HL-60 (cell line): Measurements from ENCODE around the gene TMC3.
"Not testable (repeated sequence)": the region's sequence is repeated elsewhere in the genome, so short reads cannot be mapped to it uniquely, and the experiment has no call there.

Experiments
- DNase-seq, 2 experiments: peaks; one replicate each; pipeline ENCODE4 v3.0.0-alpha.2; 2010 to 2020; ENCODE audit warnings: low read depth in 1 of 2, low spot score in 1 of 2
- H3K27ac ChIP-seq: fragments of 250-450 bp; sonication (Bioruptor Pico); replicated peaks from 2 replicates; pipeline ENCODE4 v1.5.1; 2020; ENCODE audit warnings: mild to moderate bottlenecking, moderate library complexity
- H3K27me3 ChIP-seq: fragments of 250-450 bp; sonication (Bioruptor Pico); 2 replicates; pipeline ENCODE4 v1.5.1; 2021; ENCODE audit warnings: mild to moderate bottlenecking, moderate library complexity; ENCODE audit not compliant: insufficient read depth, poor library complexity, severe bottlenecking
- H3K4me3 ChIP-seq: replicated peaks from 2 replicates; pipeline ENCODE4 v1.5.1; 2011; ENCODE audit warnings: mild to moderate bottlenecking, control low read depth, low read length; ENCODE audit not compliant: insufficient read depth
- GABPA ChIP-seq: IDR thresholded peaks from 2 replicates; pipeline ENCODE4 v1.6.1; 2012; ENCODE audit warnings: low read depth
- POLR2AphosphoS5 ChIP-seq: IDR thresholded peaks from 2 replicates; pipeline ENCODE4 v1.6.1; 2012; ENCODE audit warnings: low read depth
- REST ChIP-seq: IDR thresholded peaks from 2 replicates; pipeline ENCODE4 v1.6.1; 2012; ENCODE audit warnings: low read depth; ENCODE audit not compliant: insufficient replicate concordance
- SPI1 ChIP-seq: IDR thresholded peaks from 2 replicates; pipeline ENCODE4 v1.6.1; 2012; ENCODE audit warnings: low read depth, mild to moderate bottlenecking, borderline replicate concordance
- TF ChIP-seq, protein P1 (sequence below): IDR thresholded peaks from one replicate; pipeline ENCODE4 v1.5.1; 2011; ENCODE audit warnings: low read length, control low read depth, inconsistent platforms; ENCODE audit not compliant: insufficient read depth

TMC3 gene

DNA sequence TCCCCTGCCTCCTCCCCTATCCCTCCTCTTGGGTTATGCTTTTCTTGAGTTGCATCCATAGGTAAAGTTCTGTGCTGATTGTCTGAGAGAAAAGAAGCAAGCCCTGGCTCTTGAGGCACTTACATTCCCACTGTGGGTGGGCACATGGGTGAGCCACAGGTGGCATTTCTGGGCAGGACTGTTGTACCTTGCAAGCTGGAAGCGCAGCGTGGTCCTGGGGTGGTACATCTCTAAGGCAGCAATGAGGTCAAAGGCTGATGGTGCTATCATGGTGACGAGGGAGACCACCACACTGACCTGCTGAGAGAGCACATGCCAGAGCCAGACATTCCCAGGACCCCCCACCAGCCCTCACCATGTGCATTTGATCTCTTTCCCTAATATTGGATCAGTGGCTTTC, 24.7 kb downstream of the TMC3 start:
- H3K27ac ChIP-seq: no peak overlapping the region
- no peaks in the 10 kb centered on the region for H3K27me3 ChIP-seq
- H3K4me3 ChIP-seq: no peak overlapping the region
- DNase-seq: no peak
- no peak for TF ChIP-seq POLR2AphosphoS5
- TF ChIP-seq, protein P1, sequence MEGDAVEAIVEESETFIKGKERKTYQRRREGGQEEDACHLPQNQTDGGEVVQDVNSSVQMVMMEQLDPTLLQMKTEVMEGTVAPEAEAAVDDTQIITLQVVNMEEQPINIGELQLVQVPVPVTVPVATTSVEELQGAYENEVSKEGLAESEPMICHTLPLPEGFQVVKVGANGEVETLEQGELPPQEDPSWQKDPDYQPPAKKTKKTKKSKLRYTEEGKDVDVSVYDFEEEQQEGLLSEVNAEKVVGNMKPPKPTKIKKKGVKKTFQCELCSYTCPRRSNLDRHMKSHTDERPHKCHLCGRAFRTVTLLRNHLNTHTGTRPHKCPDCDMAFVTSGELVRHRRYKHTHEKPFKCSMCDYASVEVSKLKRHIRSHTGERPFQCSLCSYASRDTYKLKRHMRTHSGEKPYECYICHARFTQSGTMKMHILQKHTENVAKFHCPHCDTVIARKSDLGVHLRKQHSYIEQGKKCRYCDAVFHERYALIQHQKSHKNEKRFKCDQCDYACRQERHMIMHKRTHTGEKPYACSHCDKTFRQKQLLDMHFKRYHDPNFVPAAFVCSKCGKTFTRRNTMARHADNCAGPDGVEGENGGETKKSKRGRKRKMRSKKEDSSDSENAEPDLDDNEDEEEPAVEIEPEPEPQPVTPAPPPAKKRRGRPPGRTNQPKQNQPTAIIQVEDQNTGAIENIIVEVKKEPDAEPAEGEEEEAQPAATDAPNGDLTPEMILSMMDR: no peak
- no peak for TF ChIP-seq REST
- TF ChIP-seq GABPA: no peak
- TF ChIP-seq SPI1: no peak

GRCh38 chr15:81348691-81349090, 25.3 kb downstream of the TMC3 start:
- not testable (repeated sequence) for H3K27ac ChIP-seq, H3K4me3 ChIP-seq, DNase-seq, H3K27me3 ChIP-seq

GRCh38 chr15:81347910-81348309, 26.1 kb downstream of the TMC3 start:
- TF ChIP-seq GABPA: no peak
- no peak for TF ChIP-seq SPI1
- no peak for TF ChIP-seq POLR2AphosphoS5
- no peak for TF ChIP-seq REST
- TF ChIP-seq, protein P1: no peak
- DNase-seq: no peak
- Histone ChIP-seq H3K27me3 (no peaks in the 10 kb centered on the region), H3K27ac (no peak overlapping the region), H3K4me3 (no peak overlapping the region)

GRCh38 chr15:81346611-81347010, 27.4 kb downstream of the TMC3 start:
- Histone ChIP-seq H3K27me3 (no peaks in the 10 kb centered on the region), H3K27ac (no peak overlapping the region), H3K4me3 (no peak overlapping the region)
- no peak for DNase-seq
- TF ChIP-seq REST: no peak
- no peak for TF ChIP-seq SPI1
- TF ChIP-seq POLR2AphosphoS5: no peak
- TF ChIP-seq, protein P1: no peak
- TF ChIP-seq GABPA: no peak
